ENCODE data around the gene RSF1. TPM values are rescaled to one million over a fixed set of nuclear protein-coding genes. Genes with fewer than 3 reads are reported as not detected.

RSF1 gene
- total RNA-seq, 4 donors from 2014 or later, result 69.3 to 127 (median 77.0) TPM

- DNase-seq (ENCODE audit: low spot score in 2 of 2), result no peak
- Histone ChIP-seq H3K36me3 (peaks cover 0 to 84% (median 3%) of the 10 kb centered on the region in 3 donors), H3K4me3 (no peak overlapping the region), H3K27me3 (no peaks in the 10 kb centered on the region), H3K4me1 (no peaks in the 10 kb centered on the region), H3K9me3 (no peaks in the 10 kb centered on the region), H3K27ac (no peak overlapping the region)
- no peak for TF ChIP-seq EP300 (IDR thresholded peaks at IDR 0.05)
- TF ChIP-seq CTCF (IDR thresholded peaks at IDR 0.05), result no peak
- TF ChIP-seq POLR2A (IDR thresholded peaks at IDR 0.05), result no peak
Measured at GRCh38 chr11:77611921-77612320, 208.6 kb downstream of the RSF1 start.

Small RNA genes lying within 50 kb of the gene (small RNA-seq; reads per million reads assigned to genes)
- gene RF00019, result not detected

Other genes with a start within 250 kb of the RSF1 start
- gene AQP11, start 230.8 kb downstream of the RSF1 start, total RNA-seq, result 1 to 10 TPM in 3 of 4 donors, under 1 TPM in 1; 0.78 to 3.3 (median 1.6) TPM
- gene CLNS1A, start 182.9 kb downstream of the RSF1 start, total RNA-seq, result 10 to 100 TPM; 56.7 to 92.3 (median 68.9) TPM
- gene AAMDC, start 422 bp upstream of the RSF1 start, total RNA-seq, result 10 to 100 TPM; 17.1 to 48.6 (median 27.6) TPM
- gene INTS4, start 173.9 kb upstream of the RSF1 start, total RNA-seq, result 10 to 100 TPM; 32.2 to 49.2 (median 40.0) TPM
- 1 to 10 TPM; 2.5 to 6.0 (median 3.4) TPM for gene KCTD14, start 202.6 kb upstream of the RSF1 start, total RNA-seq
- gene THRSP, start 243.1 kb upstream of the RSF1 start, total RNA-seq, result 10 to 100 TPM in 2 of 4 donors, 1 to 10 TPM in 2; 4.0 to 22.9 (median 8.7) TPM